Fibroblast of pulmonary artery (primary cell): ENCODE measurements around the gene CCDC170.

Experiments
- DNase-seq: peaks from one replicate; pipeline ENCODE4 v3.0.0-alpha.2; 2010; ENCODE audit warnings: low read depth
- H3K4me3 ChIP-seq: replicated peaks from 2 replicates; pipeline ENCODE4 v1.5.1; 2011; ENCODE audit warnings: low read depth, mild to moderate bottlenecking, control low read depth, low read length, moderate library complexity
- TF ChIP-seq, protein P1 (sequence below): IDR thresholded peaks from 2 replicates; pipeline ENCODE4 v1.5.1; 2011; ENCODE audit warnings: mild to moderate bottlenecking, control low read depth, low read length, inconsistent platforms; ENCODE audit errors: missing control alignments

The CCDC170 gene

DNA sequence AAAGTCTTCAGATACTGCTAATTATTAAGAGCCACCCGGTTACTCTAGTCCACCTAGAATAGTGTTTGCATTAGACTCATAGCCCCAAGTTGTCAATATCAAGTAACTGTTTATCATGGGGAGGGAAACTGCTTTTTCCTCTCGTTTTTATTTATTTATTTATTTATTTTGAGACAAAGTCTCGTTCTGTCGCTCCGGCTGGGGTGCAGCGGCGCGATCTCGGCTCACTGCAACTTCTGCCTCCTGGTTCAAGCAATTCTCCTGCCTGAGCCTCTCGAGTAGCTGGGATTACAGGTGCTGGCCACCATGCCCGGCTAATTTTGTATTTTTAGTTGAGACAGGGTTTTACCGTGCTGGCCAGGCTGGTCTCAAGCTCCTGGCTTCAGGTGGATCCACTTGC is 16.1 kb upstream of the CCDC170 start:
- no peak for DNase-seq
- TF ChIP-seq, protein P1, sequence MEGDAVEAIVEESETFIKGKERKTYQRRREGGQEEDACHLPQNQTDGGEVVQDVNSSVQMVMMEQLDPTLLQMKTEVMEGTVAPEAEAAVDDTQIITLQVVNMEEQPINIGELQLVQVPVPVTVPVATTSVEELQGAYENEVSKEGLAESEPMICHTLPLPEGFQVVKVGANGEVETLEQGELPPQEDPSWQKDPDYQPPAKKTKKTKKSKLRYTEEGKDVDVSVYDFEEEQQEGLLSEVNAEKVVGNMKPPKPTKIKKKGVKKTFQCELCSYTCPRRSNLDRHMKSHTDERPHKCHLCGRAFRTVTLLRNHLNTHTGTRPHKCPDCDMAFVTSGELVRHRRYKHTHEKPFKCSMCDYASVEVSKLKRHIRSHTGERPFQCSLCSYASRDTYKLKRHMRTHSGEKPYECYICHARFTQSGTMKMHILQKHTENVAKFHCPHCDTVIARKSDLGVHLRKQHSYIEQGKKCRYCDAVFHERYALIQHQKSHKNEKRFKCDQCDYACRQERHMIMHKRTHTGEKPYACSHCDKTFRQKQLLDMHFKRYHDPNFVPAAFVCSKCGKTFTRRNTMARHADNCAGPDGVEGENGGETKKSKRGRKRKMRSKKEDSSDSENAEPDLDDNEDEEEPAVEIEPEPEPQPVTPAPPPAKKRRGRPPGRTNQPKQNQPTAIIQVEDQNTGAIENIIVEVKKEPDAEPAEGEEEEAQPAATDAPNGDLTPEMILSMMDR, result no peak
- no peak overlapping the region for H3K4me3 ChIP-seq

DNA sequence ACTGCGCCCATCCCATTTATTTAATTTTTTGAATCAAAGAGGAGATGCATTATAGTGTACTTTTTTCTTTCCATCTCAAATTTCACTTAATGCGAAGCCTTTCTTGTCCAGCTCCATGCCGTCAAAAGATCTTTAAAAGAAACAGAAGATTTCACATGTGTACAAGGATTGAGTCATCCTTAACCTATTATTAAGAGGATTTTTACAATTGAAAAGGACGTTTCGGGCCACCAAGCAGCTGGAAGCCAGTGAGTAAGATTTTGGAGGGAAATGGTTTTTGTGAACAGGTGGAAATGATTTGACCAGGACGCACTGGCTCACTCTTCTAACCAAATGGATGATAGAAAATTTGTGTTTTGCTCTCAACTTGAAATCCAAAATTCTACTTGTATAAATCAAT is 15.1 kb upstream of the CCDC170 start:
- TF ChIP-seq, protein P1, result no peak
- no peak for DNase-seq
- no peak overlapping the region for H3K4me3 ChIP-seq

DNA sequence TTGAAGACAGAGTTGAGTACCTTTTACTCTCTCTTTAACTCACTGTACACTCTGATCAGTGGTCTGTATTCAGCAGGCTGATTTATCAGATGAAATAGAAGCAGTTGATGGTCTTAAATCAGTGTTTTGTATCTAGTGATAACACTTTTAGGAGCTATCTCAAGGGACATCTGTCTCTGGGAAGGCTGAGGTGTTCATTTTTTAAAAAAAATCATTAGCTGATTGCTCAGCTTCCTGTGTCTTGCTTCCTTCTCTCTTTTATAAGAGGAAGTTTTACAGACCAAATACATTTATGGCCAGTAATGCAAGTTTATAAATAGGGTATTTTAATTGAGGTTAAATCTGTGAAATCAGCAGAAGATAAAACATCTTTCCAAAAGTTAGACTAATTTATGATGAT is 12.0 kb upstream of the CCDC170 start:
- TF ChIP-seq, protein P1, result no peak
- no peak overlapping the region for H3K4me3 ChIP-seq
- no peak for DNase-seq

DNA sequence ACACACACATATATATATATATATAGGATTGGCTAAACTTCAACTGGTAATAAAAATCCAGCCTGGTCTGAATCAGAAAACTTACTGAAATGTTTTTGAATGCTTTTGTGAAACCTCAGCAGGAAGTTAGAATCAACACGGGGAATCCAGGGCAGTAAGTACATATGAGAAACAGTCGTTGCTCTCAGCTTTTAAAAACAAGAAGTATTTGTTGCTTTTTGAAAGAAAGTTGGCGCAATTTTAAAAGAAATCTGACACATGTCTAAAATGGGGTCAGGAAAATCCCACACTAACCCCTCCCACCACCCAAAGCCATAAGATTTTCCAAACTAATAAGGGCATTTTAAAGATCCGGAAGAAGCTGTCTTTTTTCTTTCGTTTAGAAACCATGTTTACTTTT is 11.5 kb upstream of the CCDC170 start:
- H3K4me3 ChIP-seq, result peak overlapping the region; percentile 0
- peak; percentile 53 for DNase-seq

DNA sequence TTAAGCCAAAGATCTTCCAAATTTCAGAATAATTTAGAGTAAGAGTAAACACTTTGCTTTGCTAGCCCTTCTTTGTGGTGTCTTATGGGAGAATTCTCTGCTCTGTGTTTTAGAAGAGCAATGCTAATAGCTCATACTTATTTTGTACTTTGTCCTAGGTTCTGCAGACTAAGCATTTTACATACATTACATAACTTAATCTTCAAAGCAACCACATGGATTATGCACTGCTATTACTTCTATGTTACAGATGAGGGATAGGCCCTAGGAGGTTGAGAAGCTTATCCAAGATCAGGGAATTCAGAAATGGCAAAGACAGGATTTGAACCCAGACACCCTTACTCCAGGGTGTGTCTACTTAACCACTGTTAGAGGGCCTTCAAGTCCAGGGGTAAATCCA is 9.8 kb upstream of the CCDC170 start:
- H3K4me3 ChIP-seq, result no peak overlapping the region
- TF ChIP-seq, protein P1, result no peak
- DNase-seq, result no peak

More for the DNA sequence above, 11.5 kb upstream of the CCDC170 start:
- TF ChIP-seq, protein P1, result no peak

DNA sequence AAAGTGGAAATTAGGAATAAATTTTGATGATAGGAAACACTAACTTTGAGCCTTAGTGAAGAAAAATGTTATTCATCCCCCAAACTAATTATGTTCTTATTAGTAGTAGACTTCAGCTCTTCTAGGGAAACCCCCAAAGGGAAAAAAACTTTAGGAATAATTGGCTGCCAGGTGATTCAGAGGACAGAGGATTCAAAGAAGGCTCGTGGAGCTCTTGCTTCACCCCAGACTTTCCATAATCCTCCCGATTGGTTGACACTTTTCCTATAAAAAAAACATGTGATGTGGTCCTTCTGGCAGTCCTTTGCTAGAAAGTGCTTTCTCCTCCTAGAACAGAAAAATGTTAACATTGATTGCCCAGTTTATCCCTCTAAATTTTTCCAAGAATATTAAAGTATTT is 5.6 kb upstream of the CCDC170 start:
- TF ChIP-seq, protein P1, result no peak

DNA sequence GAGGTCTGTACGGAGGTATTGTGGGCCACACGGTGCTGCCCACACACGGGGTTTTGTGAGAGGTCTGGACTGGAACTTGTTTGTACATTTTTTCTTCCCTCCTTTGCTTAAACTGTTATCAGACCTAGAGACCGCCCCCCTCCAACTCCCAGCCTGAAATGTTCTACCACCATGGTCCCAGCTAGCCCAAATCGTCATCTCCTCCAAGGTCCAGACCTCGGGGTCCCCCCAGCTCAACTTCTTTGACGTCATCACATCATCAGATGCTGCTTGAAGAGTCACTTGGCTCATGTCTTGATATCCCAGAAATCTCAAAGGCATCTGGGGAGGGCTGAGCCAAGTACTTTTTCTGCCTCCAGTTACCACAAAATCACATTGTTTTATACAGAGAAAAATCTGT is 2.8 kb upstream of the CCDC170 start:
- TF ChIP-seq, protein P1, result no peak
- DNase-seq, result no peak
- no peak overlapping the region for H3K4me3 ChIP-seq

More for the DNA sequence above, 5.6 kb upstream of the CCDC170 start:
- no peak overlapping the region for H3K4me3 ChIP-seq
- no peak for DNase-seq
